Activated naive CD4-positive, alpha-beta T cell treated with anti-CD3 and anti-CD28 coated beads, Interleukin-2, amount 50 U/mL, for 16 hours (primary cell): ENCODE measurements around the gene ATP8B2.
"Not testable (repeated sequence)": the region's sequence is repeated elsewhere in the genome, so short reads cannot be mapped to it uniquely, and the experiment has no call there.

Experiments
- DNase-seq: peaks from one replicate; pipeline ENCODE4 v3.0.0-alpha.2; 2020

Gene ATP8B2

GRCh38 chr1:154324241-154324640 is 1.1 kb upstream of the ATP8B2 start:
- DNase-seq, result no peak

GRCh38 chr1:154325583-154326545 is 539 bp downstream of the ATP8B2 start:
- peak; percentile 44 for DNase-seq

DNA sequence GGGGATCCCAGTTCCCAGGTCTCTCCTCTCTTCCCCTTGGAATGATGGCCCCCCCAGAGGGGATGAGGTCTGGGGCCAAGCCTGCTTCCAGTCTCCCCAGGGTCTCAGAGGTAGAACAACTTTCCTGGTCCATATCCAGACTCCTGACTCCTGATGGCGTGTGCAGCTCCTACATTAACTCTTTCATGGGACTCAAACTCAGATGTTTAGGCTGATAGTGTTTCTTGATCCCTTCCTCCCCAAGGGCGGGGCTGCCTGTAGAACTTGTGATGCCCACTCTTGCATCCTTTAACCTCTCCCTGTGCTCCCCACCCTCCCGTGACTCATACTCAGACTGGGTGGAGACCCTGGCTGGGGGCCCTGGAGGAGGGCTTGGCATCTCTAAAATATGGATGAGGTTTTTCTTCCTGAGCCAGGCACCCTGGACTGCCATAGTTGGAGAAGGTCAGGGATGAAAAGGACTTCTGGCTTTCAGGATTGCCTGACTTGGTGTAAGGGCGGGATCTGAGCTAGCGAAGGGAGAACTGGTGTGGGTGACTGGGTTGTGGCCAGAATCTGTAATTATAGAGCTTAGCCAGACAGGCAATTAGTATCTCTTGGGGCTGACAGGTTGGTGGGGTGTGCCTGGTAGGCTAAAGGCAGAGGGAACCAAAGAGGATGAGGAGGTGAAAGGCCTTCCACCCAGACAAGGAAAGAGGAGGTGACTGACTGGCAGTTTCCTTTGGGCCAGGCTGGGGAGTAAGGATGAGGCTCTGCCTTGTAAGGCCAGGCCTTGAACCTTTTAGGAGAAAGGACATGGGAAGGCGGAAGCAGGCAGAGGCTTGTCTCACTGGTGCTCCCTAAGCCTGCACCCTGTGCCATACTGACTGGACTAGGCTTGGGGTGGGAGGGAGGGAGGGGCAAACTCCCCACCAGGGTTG is 1.5 kb downstream of the ATP8B2 start:
- no peak for DNase-seq

DNA sequence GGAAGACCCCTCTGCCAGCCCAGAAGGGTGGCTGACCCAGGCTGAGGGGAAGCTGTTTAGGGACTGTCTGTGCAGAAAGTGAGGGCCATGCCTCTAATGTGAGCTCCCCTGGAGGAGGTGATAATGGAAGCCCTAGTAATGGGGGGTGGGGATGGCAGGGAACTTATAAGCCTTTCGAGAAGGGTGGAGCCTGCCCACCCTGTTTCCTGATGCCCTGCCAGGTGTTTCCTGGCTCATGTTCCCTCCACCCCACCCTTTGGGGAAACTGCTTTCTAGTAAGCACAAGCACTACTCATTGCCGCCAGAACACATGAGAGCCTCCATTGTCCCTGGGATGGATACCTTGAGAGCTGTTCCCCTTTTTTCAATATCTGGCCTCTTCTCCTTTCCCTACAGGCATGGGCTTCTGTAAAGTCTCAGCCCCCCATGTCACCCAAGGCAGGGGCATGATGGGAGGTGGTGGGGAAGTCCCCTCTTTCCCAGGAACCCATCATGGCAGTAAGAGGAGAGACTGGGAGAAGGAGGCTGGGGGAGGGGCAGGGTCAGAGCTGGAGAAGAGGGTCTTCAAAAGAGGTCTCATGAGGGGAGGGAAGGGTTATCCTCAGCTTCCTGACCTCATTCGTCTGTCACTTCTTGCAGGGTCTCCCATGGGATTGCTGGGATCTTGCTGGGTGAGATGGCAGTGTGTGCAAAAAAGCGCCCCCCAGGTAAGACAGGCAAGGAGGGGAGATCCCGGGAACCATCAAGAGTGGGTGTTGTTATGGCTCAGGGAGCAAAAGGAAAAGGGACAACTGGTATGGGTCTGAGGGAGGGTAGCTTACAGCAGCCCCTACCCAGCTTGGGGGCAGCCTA is 2.4 kb downstream of the ATP8B2 start:
- DNase-seq, result no peak

- DNase-seq, result peak; percentile 92
Measured at GRCh38 chr1:154328318-154329151, 3.2 kb downstream of the ATP8B2 start.

DNA sequence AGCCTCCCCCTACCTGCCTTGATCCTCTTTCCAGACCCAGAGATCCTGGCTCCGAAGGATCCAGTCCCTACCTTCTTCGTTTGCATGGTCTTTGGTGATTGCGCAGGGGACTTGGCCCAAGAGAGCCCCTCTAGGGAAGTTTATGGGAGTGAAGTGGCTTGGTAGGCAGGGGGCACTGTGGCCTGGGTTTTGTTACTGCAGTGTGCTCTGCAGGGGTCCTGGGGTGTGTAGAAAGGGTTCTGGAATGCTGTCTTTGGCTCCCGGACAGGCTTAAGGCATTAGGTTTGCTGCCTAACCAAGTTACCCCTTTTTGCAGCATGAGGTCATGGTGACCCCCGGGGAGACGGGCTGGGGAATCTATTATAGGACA is 3.8 kb downstream of the ATP8B2 start:
- DNase-seq, result no peak

DNA sequence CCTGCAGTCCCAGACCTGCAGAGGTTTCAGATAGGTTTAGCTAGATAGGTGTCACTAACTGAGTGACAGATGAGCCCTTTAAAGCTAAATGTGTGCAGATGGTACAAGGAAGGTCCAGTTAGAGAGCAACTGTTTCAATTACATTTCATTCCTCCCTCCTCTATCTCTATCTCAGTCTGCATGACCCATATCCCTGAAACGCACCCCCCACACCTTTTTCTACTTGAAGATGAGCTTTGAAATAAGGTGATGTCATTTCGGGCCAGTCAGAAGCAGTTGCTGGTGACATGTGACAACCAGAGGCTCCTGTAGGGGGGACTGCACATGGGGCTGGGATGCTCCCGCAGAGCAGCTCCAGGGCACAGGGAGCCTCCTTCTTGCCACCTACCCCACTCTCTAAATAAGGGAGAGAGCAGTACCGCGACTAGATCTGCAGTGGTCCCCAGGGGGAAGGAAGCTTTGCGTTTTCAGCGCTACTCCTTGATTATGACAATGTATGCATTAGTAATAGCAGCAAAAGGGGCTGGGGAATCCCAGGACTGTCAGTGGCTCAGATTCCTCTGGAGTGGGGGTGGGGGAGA is 4.3 kb downstream of the ATP8B2 start:
- DNase-seq, result peak; percentile 47

GRCh38 chr1:154330669-154331068 is 5.3 kb downstream of the ATP8B2 start:
- DNase-seq, result no peak

GRCh38 chr1:154334079-154335024 is 9.0 kb downstream of the ATP8B2 start:
- DNase-seq, result no peak

DNA sequence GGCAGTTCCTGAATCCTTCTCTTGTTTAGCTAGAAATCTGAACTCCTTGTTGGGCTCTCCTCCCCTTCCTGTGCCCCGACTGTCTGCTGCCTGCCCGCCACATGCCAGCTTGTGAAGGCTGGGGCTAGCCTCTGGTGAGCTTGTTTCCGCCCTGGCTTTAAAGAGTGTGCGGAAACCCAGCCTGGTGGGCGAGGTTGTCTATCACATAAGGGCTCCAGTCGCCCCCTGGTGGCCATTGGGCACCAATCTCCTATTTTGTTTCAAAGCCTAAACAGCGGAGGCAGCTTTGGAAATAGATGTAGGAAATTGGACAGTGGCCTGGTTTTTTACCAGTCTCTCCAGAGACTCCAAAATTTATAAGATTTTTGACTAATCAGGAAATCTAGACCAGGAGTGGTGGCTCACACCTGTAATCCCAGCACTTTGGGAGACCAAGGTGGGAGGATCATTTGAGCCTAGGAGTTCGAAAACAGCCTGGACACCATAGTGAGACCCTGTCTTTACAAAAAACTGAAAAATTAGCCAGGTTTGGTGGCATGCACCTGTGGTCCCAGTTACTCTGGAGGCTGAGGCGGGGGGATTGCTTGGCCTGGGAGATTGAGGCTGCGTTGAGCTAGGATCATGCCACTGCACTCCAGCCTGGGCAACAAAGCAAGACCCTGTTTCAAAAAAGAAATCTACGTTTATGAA is 9.8 kb downstream of the ATP8B2 start:
- DNase-seq, result peak; percentile 93

GRCh38 chr1:154337253-154337894 is 12.0 kb downstream of the ATP8B2 start:
- no peak for DNase-seq

GRCh38 chr1:154338875-154339274 is 13.6 kb downstream of the ATP8B2 start:
- no peak for DNase-seq

DNA sequence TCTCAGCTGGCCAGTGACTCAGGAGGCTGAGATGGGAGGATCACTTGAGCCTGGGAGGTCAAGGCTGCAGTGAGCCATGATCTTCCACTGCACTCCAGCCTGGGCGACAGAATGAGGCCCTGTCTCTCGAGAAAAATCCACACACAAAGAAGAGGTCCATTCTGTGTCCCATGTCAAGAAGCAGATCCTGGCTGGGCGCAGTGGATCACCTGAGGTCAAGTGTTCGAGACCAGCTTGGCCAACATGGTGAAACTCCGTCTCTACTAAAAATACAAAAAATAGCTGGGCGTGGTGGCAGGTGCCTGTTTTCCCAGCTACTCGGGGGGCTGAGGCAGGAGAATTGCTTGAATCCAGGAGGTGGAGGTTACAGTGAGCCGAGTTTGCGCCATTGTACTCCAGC is 16.0 kb downstream of the ATP8B2 start:
- DNase-seq, result not testable (repeated sequence)

GRCh38 chr1:154342132-154342531 is 16.8 kb downstream of the ATP8B2 start:
- no peak for DNase-seq

- peak; percentile 68 for DNase-seq
Measured at GRCh38 chr1:154342836-154343472, 17.6 kb downstream of the ATP8B2 start.

- peak; percentile 77 for DNase-seq
Measured at GRCh38 chr1:154344977-154345837, 19.9 kb downstream of the ATP8B2 start.

GRCh38 chr1:154346276-154346917 is 21.1 kb downstream of the ATP8B2 start:
- no peak for DNase-seq
